HCT116 (cell line): ENCODE data around the gene TMEM59L. TPM values are rescaled to one million over a fixed set of nuclear protein-coding genes. Genes with fewer than 3 reads are reported as not detected.

Source experiments
- ATAC-seq: fragments of 200-7000 bp; cut with Tn5 transposase; 2 replicates; pipeline ENCODE4 v1.9.1; 2020; ENCODE audit warnings: mild to moderate bottlenecking, moderate library complexity
- BruUV-seq: library from RNA; stranded (reverse); fragments of 400-500 nt; replicated peaks from 2 replicates; lab custom pipeline; 2021; lab: Mats Ljungman, UMichigan
- CTCF ChIA-PET: fragments of 300-600 bp; sonication (Branson Sonifier 250); formaldehyde crosslinking; loops from one replicate; lab custom pipeline; 2021; ENCODE audit warnings: antibody characterized with exemption; lab: Charles Lee
- POLR2A ChIA-PET: fragments of 300-600, 350-600 bp; sonication (Branson Sonifier 250); formaldehyde crosslinking; loops from one replicate; lab custom pipeline; 2021; ENCODE audit warnings: antibody characterized with exemption; lab: Charles Lee
- RAD21 ChIA-PET, 2 experiments: fragments of 300-600 bp; sonication (Branson Sonifier 250); formaldehyde crosslinking; loops; one replicate each; lab custom pipeline; 2023; ENCODE audit warnings: low total read pairs in 2 of 2; ENCODE audit not compliant: uncharacterized antibody in 2 of 2, unreplicated experiment in 2 of 2, low non-redundant PET in 1 of 2; lab: Charles Lee
- DNase-seq: peaks from one replicate; pipeline ENCODE4 v3.0.0-alpha.2; 2010; ENCODE audit warnings: low read depth, low spot score
- H2AFZ ChIP-seq: fragments of 200-600 bp; shearing (Covaris generic), sonication (generic); 2 replicates; pipeline ENCODE4 v1.6.1; 2017; ENCODE audit warnings: low read depth, mixed run types, mixed read lengths, antibody characterized with exemption, low read length; ENCODE audit not compliant: poor library complexity, severe bottlenecking
- H3K27ac ChIP-seq: 2 replicates; pipeline ENCODE4 v1.5.1; 2012; ENCODE audit warnings: low read depth, low read length
- H3K27me3 ChIP-seq: fragments of 200-600 bp; sonication (generic); 2 replicates; pipeline ENCODE4 v1.6.1; 2016; ENCODE audit warnings: mixed run types, low read length, mixed read lengths; ENCODE audit not compliant: insufficient read depth
- H3K36me3 ChIP-seq, 2 experiments: fragments of 200-500 bp in 1 of 2; fragments of 200-600 bp in 1 of 2; sonication (Bioruptor generic) in 1 of 2; sonication (generic) in 1 of 2; 2 replicates each; pipeline versions ENCODE4 v1.5.1 to v1.6.1; 2014 to 2016; ENCODE audit warnings: low read length in 2 of 2, inconsistent platforms in 1 of 2, mixed read lengths in 1 of 2, mixed run types in 1 of 2; ENCODE audit not compliant: insufficient read depth in 2 of 2, control insufficient read depth in 1 of 2
- H3K4me1 ChIP-seq, 2 experiments: fragments of 200-600 bp in 1 of 2; sonication (generic) in 1 of 2; 2 replicates each; pipeline versions ENCODE4 v1.5.1 to v1.6.1; 2012 to 2017; ENCODE audit warnings: low read length in 2 of 2, inconsistent platforms in 1 of 2, mild to moderate bottlenecking in 1 of 2, mixed read lengths in 1 of 2, mixed run types in 1 of 2, moderate library complexity in 1 of 2; ENCODE audit not compliant: insufficient read depth in 2 of 2, control insufficient read depth in 1 of 2
- H3K4me2 ChIP-seq: fragments of 200-600 bp; sonication (generic); 2 replicates; pipeline ENCODE4 v1.6.1; 2017; ENCODE audit warnings: mixed run types, low read length, mixed read lengths
- H3K4me3 ChIP-seq, 2 experiments: fragments of 200-600 bp in 1 of 2; sonication (generic) in 1 of 2; replicated peaks in 1 of 2; 2 replicates each; pipeline ENCODE4 v1.5.1; 2011 to 2016; ENCODE audit warnings: low read length in 2 of 2, control low read depth in 1 of 2, low read depth in 1 of 2, mild to moderate bottlenecking in 1 of 2, mixed read lengths in 1 of 2, mixed run types in 1 of 2
- H3K79me2 ChIP-seq: fragments of 200-600 bp; sonication (generic); 2 replicates; pipeline ENCODE4 v1.6.1; 2017; ENCODE audit warnings: mild to moderate bottlenecking, mixed run types, low read length, moderate library complexity, mixed read lengths; ENCODE audit not compliant: insufficient read depth
- H3K9ac ChIP-seq: fragments of 200-600 bp; sonication (generic); 2 replicates; pipeline ENCODE4 v1.6.1; 2016; ENCODE audit warnings: low read length, mixed read lengths
- H3K9me2 ChIP-seq: fragments of 200-600 bp; sonication (generic), shearing (Covaris generic); 2 replicates; pipeline ENCODE4 v1.6.1; 2017; ENCODE audit warnings: mixed run types, mild to moderate bottlenecking, moderate library complexity; ENCODE audit not compliant: insufficient read depth
- H3K9me3 ChIP-seq, 2 experiments: fragments of 200-500 bp in 1 of 2; fragments of 200-600 bp in 1 of 2; sonication (Bioruptor generic) in 1 of 2; sonication (generic) in 1 of 2; 2 replicates each; pipeline ENCODE4 v1.6.1; 2014 to 2017; ENCODE audit warnings: low read length in 2 of 2, mixed read lengths in 2 of 2, inconsistent platforms in 1 of 2, low read depth in 1 of 2, mild to moderate bottlenecking in 1 of 2, mixed run types in 1 of 2, moderate library complexity in 1 of 2; ENCODE audit not compliant: control insufficient read depth in 1 of 2, insufficient read depth in 1 of 2
- H4K20me1 ChIP-seq: fragments of 200-600 bp; sonication (generic), shearing (Covaris generic); 2 replicates; pipeline ENCODE4 v1.6.1; 2017; ENCODE audit warnings: mixed run types, mild to moderate bottlenecking, moderate library complexity; ENCODE audit not compliant: insufficient read depth
- CBX3 ChIP-seq: IDR thresholded peaks from 2 replicates; pipeline ENCODE4 v1.6.1; 2012; ENCODE audit warnings: low read depth
- EGR1 ChIP-seq: IDR thresholded peaks from 2 replicates; pipeline ENCODE4 v1.6.1; 2012; ENCODE audit warnings: low read depth
- EZH2 ChIP-seq: fragments of 200-600 bp; sonication (generic); IDR thresholded peaks from 2 replicates; pipeline ENCODE4 v1.6.1; 2017; ENCODE audit warnings: antibody characterized with exemption, mixed run types
- EZH2phosphoT487 ChIP-seq: fragments of 200-600 bp; IDR thresholded peaks from 2 replicates; pipeline ENCODE4 v1.6.1; 2018; ENCODE audit warnings: antibody characterized with exemption, borderline replicate concordance
- FOSL1 ChIP-seq: IDR thresholded peaks from 2 replicates; pipeline ENCODE4 v1.6.1; 2012; ENCODE audit warnings: low read depth
- MAX ChIP-seq: IDR thresholded peaks from 2 replicates; pipeline ENCODE4 v1.6.1; 2012
- POLR2A ChIP-seq: IDR thresholded peaks from 2 replicates; pipeline ENCODE4 v1.7.0; 2011; ENCODE audit warnings: borderline replicate concordance; ENCODE audit not compliant: insufficient read depth, insufficient read length; ENCODE audit errors: extremely low read depth
- RAD21 ChIP-seq: IDR thresholded peaks from 2 replicates; pipeline ENCODE4 v1.6.1; 2012; ENCODE audit warnings: low read depth, mild to moderate bottlenecking
- SIN3A ChIP-seq: IDR thresholded peaks from 2 replicates; pipeline ENCODE4 v1.6.1; 2012; ENCODE audit warnings: low read depth
- SP1 ChIP-seq: IDR thresholded peaks from 2 replicates; pipeline ENCODE4 v1.6.1; 2012; ENCODE audit warnings: low read depth
- SRF ChIP-seq: IDR thresholded peaks from 2 replicates; pipeline ENCODE4 v1.6.1; 2012; ENCODE audit warnings: low read depth
- TCF7L2 ChIP-seq: IDR thresholded peaks from 2 replicates; pipeline ENCODE4 v1.7.0; 2011; ENCODE audit warnings: borderline replicate concordance, inconsistent platforms; ENCODE audit not compliant: insufficient read depth, insufficient read length; ENCODE audit errors: extremely low read depth
- ZFX ChIP-seq: fragments of 450-650 bp; IDR thresholded peaks from 2 replicates; pipeline ENCODE4 v1.6.1; 2017
- ZNF274 ChIP-seq: fragments of 200-500 bp; sonication (Bioruptor generic); IDR thresholded peaks from 2 replicates; pipeline ENCODE4 v1.6.1; 2014; ENCODE audit warnings: mild to moderate bottlenecking, low read depth, low read length, inconsistent platforms
- intact Hi-C: fragments of 100-400 bp; cut with micrococcal nuclease; formaldehyde crosslinking; loops from 2 replicates; pipeline ENCODE4 v1.10.0; 2022
- total RNA-seq: library from RNA; stranded (reverse); gene quantifications from one replicate; pipeline ENCODE4 v1.2.1, GENCODE V29; 2021; ENCODE audit not compliant: unreplicated experiment
- TF ChIP-seq, protein P1 (sequence below): IDR thresholded peaks from 2 replicates; pipeline ENCODE4 v1.6.1; 2012

TMEM59L gene
- total RNA-seq, 1 experiment from 2014 or later, result 14.3 TPM

GRCh38 chr19:18634612-18635297 is 22.1 kb downstream of the TMEM59L start:
- Histone ChIP-seq H4K20me1 (no peaks in the 10 kb centered on the region), H3K9me2 (no peaks in the 10 kb centered on the region), H3K36me3 (no peaks in the 10 kb centered on the region), H3K4me3 (no peak overlapping the region), H3K9me3 (no peaks in the 10 kb centered on the region), H3K9ac (no peak overlapping the region), H3K27me3 (no peaks in the 10 kb centered on the region), H3K4me1 (peaks cover 9 to 27% of the 10 kb centered on the region in 2 experiments), H2AFZ (no peak overlapping the region)
- intact Hi-C loops, result loop anchor here (5.0 kb wide), 1 partner anchor 42 kb away; no protein-coding TSS in a partner anchor
- POLR2A ChIA-PET, result no interaction called here
- DNase-seq (no peak), ATAC-seq (no peak)
- RAD21 ChIA-PET, result no interaction called here
- TF ChIP-seq RAD21 (no peak), EGR1 (no peak), SP1 (no peak), FOSL1 (no peak), POLR2A (no peak), SIN3A (no peak), SRF (no peak), ZNF274 (no peak), CBX3 (no peak), EZH2phosphoT487 (no peak), TCF7L2 (no peak), ZFX (no peak), MAX (no peak), EZH2 (no peak)
- TF ChIP-seq, protein P1, sequence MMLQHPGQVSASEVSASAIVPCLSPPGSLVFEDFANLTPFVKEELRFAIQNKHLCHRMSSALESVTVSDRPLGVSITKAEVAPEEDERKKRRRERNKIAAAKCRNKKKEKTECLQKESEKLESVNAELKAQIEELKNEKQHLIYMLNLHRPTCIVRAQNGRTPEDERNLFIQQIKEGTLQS, result no peak
- TF ChIP-seq, all 23 proteins: peak for 0
- CTCF ChIA-PET, result no interaction called here
- Histone ChIP-seq H3K27ac (no peak overlapping the region), H3K4me2 (no peak overlapping the region), H3K79me2 (peaks cover 25% of the 10 kb centered on the region)
- no TSS peak for BruUV-seq
